T-cell (primary cell): ENCODE measurements around the gene AGPAT2. TPM values are rescaled to one million over a fixed set of nuclear protein-coding genes. Genes with fewer than 3 reads are reported as not detected.

ENCODE experiments used
- ATAC-seq, 4 experiments: fragments of 200-7000 bp in 3 of 4; fragments of 150-1000 bp in 1 of 4; cut with Tn5 transposase; replicated peaks in 1 of 4; 1 replicate in 3 of 4; 2 replicates in 1 of 4; pipeline ENCODE4 v1.10.0; 2021; ENCODE audit warnings: moderate library complexity in 3 of 4, mild to moderate bottlenecking in 2 of 4, moderate number of reproducible peaks in 1 of 4
- CTCF ChIA-PET, 2 donors: fragments of 300-600 bp; sonication (Branson Sonifier 250); formaldehyde crosslinking; loops; one replicate each; lab custom pipeline; 2022; ENCODE audit warnings: antibody characterized with exemption in 2 of 2; lab: Charles Lee
- POLR2A ChIA-PET, 2 donors: fragments of 300-600 bp; sonication (Branson Sonifier 250); formaldehyde crosslinking; loops; one replicate each; lab custom pipeline; 2022; ENCODE audit warnings: antibody characterized with exemption in 2 of 2; lab: Charles Lee
- DNase-seq, 35 experiments: peaks; one replicate each; pipeline versions ENCODE4 v3.0.0 to v3.0.0-alpha.2; 2013 to 2023
- H3K27ac ChIP-seq: one replicate; pipeline ENCODE4 v1.5.1; 2013; ENCODE audit warnings: low read length
- H3K27me3 ChIP-seq, 2 experiments: replicated peaks in 1 of 2; 1 replicate in 1 of 2; 2 replicates in 1 of 2; pipeline versions ENCODE4 v1.6.1 to v1.7.0; 2013; ENCODE audit warnings: low read length in 1 of 2, mixed read lengths in 1 of 2; ENCODE audit not compliant: control insufficient read depth in 2 of 2, insufficient read depth in 2 of 2; ENCODE audit errors: extremely low read depth in 1 of 2
- H3K36me3 ChIP-seq, 2 donors: 1 replicate in 1 of 2; 2 replicates in 1 of 2; pipeline versions ENCODE4 v1.6.1 to v1.7.0; 2013; ENCODE audit warnings: low read length in 1 of 2; ENCODE audit not compliant: control insufficient read depth in 2 of 2, insufficient read depth in 1 of 2; ENCODE audit errors: extremely low read depth in 1 of 2
- H3K4me1 ChIP-seq, 2 experiments: 1 replicate in 1 of 2; 2 replicates in 1 of 2; pipeline versions ENCODE4 v1.6.1 to v1.7.0; 2013; ENCODE audit warnings: low read length in 2 of 2, mixed read lengths in 1 of 2; ENCODE audit not compliant: insufficient read depth in 2 of 2, control insufficient read depth in 1 of 2; ENCODE audit errors: extremely low read depth in 1 of 2
- H3K4me3 ChIP-seq, 2 donors: 1 replicate in 1 of 2; 2 replicates in 1 of 2; pipeline versions ENCODE4 v1.5.1 to v1.7.0; 2013; ENCODE audit warnings: mild to moderate bottlenecking in 2 of 2, low read length in 1 of 2, moderate library complexity in 1 of 2; ENCODE audit not compliant: control insufficient read depth in 1 of 2; ENCODE audit errors: extremely low read depth in 1 of 2
- H3K9me3 ChIP-seq: 2 replicates; pipeline ENCODE4 v1.7.0; 2013
- H3K27ac Mint-ChIP-seq, 2 donors: one replicate each; pipeline ENCODE4 v1.8.0; 2020 to 2021; ENCODE audit warnings: mild to moderate bottlenecking in 2 of 2, mixed read lengths in 2 of 2
- H3K27me3 Mint-ChIP-seq, 2 donors: one replicate each; pipeline ENCODE4 v1.8.0; 2021 to 2022; ENCODE audit warnings: mixed read lengths in 2 of 2
- H3K36me3 Mint-ChIP-seq: one replicate; pipeline ENCODE4 v1.8.0; 2021; ENCODE audit warnings: mixed read lengths
- H3K4me1 Mint-ChIP-seq, 3 donors: one replicate each; pipeline ENCODE4 v1.8.0; 2020 to 2022; ENCODE audit warnings: mixed read lengths in 3 of 3, mild to moderate bottlenecking in 1 of 3
- H3K4me3 Mint-ChIP-seq, 3 donors: one replicate each; pipeline ENCODE4 v1.8.0; 2020 to 2022; ENCODE audit warnings: mild to moderate bottlenecking in 3 of 3, mixed read lengths in 3 of 3, moderate library complexity in 3 of 3
- H3K9me3 Mint-ChIP-seq, 3 donors: one replicate each; pipeline ENCODE4 v1.8.0; 2020 to 2022; ENCODE audit warnings: mixed read lengths in 3 of 3
- WGBS: methylation state at CpG from one replicate; pipeline ENCODE4 v1.1.5; 2013; ENCODE audit warnings: missing lambda C conversion rate; ENCODE audit not compliant: insufficient coverage; 5-methylcytosine and 5-hydroxymethylcytosine counted together
- total RNA-seq, 35 experiments: library from RNA in 6 of 35; stranded (reverse) in 6 of 35; fragments of 120-200 nt in 1 of 35; gene quantifications; one replicate each; pipeline versions ENCODE4 v1.2.1 to v1.2.4 and lab custom pipeline; 2013 to 2026

The AGPAT2 gene
- total RNA-seq, 5 donors from 2014 or later (not counting 1 experiment from before 2014, with no cell fraction given) = 6.5 to 13.0 (median 12.1) TPM

GRCh38 chr9:136684799-136685198 lies 2.5 kb downstream of the AGPAT2 start:
- H3K4me1 Mint-ChIP-seq = peaks cover 2 to 8% (median 6%) of the 10 kb centered on the region in 3 donors
- H3K36me3 ChIP-seq = no peaks in the 10 kb centered on the region
- ChIA-PET POLR2A (no interaction called here), CTCF (no interaction called here)
- H3K4me1 ChIP-seq = peaks cover 0 to 20% of the 10 kb centered on the region in 2 experiments
- H3K36me3 Mint-ChIP-seq = no peaks in the 10 kb centered on the region
- no peak overlapping the region for H3K4me3 Mint-ChIP-seq
- 96% methylated on average over 8 of the region's 15 CpGs for WGBS
- ATAC-seq (no peak), DNase-seq (no peak)
- no peak overlapping the region for H3K27ac ChIP-seq
- no peaks in the 10 kb centered on the region for H3K9me3 Mint-ChIP-seq
- peaks cover 0 to 3% of the 10 kb centered on the region in 2 donors for H3K27me3 Mint-ChIP-seq
- peaks cover 0 to 4% of the 10 kb centered on the region in 2 experiments for H3K27me3 ChIP-seq
- H3K4me3 ChIP-seq = no peak overlapping the region
- no peaks in the 10 kb centered on the region for H3K9me3 ChIP-seq
- no peak overlapping the region for H3K27ac Mint-ChIP-seq

- CTCF ChIA-PET = no interaction called here
Observed at GRCh38 chr9:136684339-136684738, 2.9 kb downstream of the AGPAT2 start.

DNA sequence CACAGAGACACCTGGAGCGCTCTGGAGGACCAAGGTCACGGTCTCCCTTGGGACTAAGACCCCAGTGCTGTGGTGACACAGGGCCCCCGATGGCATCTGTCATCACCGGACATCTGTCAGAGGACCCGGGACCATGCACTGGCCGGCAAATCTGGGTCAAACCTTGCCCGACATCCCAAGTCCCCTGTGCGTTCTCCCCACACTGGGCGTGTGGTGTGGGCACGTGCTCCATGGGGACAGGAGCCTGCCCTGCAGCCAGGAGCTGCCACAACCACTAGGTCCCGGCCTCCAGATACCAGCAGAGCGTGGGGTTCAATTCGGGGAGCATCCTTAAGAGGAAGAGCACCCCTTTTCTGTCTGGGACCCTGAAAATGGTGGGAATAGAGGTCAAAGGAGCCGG lies 3.5 kb downstream of the AGPAT2 start:
- no peak overlapping the region for H3K27ac Mint-ChIP-seq

More at GRCh38 chr9:136684339-136684738, 2.9 kb downstream of the AGPAT2 start:
- DNase-seq (no peak), ATAC-seq (no peak)
- POLR2A ChIA-PET = no interaction called here
- no peaks in the 10 kb centered on the region for H3K27me3 Mint-ChIP-seq
- no peak overlapping the region for H3K27ac Mint-ChIP-seq
- Histone ChIP-seq H3K9me3 (no peaks in the 10 kb centered on the region), H3K27me3 (peaks cover 0 to 4% of the 10 kb centered on the region in 2 experiments), H3K27ac (no peak overlapping the region), H3K36me3 (no peaks in the 10 kb centered on the region), H3K4me3 (no peak overlapping the region), H3K4me1 (peaks cover 0 to 20% of the 10 kb centered on the region in 2 experiments)
- no peaks in the 10 kb centered on the region for H3K36me3 Mint-ChIP-seq
- H3K4me1 Mint-ChIP-seq = peaks cover 2 to 8% (median 6%) of the 10 kb centered on the region in 3 donors
- H3K9me3 Mint-ChIP-seq = no peaks in the 10 kb centered on the region
- H3K4me3 Mint-ChIP-seq = no peak overlapping the region
- 96% methylated on average over 12 of the region's 15 CpGs for WGBS

GRCh38 chr9:136683173-136683745 lies 4.0 kb downstream of the AGPAT2 start:
- H3K27ac ChIP-seq = no peak overlapping the region
- H3K4me1 ChIP-seq = peaks cover 0 to 20% of the 10 kb centered on the region in 2 experiments
- Mint-ChIP-seq H3K27ac (no peak overlapping the region), H3K27me3 (no peaks in the 10 kb centered on the region), H3K4me3 (no peak overlapping the region), H3K4me1 (peaks cover 2 to 7% (median 6%) of the 10 kb centered on the region in 3 donors), H3K9me3 (no peaks in the 10 kb centered on the region), H3K36me3 (no peaks in the 10 kb centered on the region)
- ChIA-PET CTCF (interaction anchor here in 1 of 2 donors (1.0 kb wide), 1 partner anchor 12 kb away, joined by 3 read pairs; no protein-coding TSS in a partner anchor), POLR2A (no interaction called here)
- ATAC-seq (no peak), DNase-seq (no peak)
- no peaks in the 10 kb centered on the region for H3K36me3 ChIP-seq
- peaks cover 0 to 2% of the 10 kb centered on the region in 2 experiments for H3K27me3 ChIP-seq
- H3K4me3 ChIP-seq = no peak overlapping the region
- H3K9me3 ChIP-seq = no peaks in the 10 kb centered on the region
- WGBS = 88% methylated on average over 8 of the region's 16 CpGs

More for the DNA sequence above, 3.5 kb downstream of the AGPAT2 start:
- Mint-ChIP-seq H3K9me3 (no peaks in the 10 kb centered on the region), H3K27me3 (no peaks in the 10 kb centered on the region), H3K4me3 (no peak overlapping the region), H3K36me3 (no peaks in the 10 kb centered on the region), H3K4me1 (peaks cover 2 to 7% (median 6%) of the 10 kb centered on the region in 3 donors)
- H3K4me3 ChIP-seq = no peak overlapping the region
- 97% methylated on average over 14 of the region's 14 CpGs for WGBS
- peaks cover 0 to 20% of the 10 kb centered on the region in 2 experiments for H3K4me1 ChIP-seq
- CTCF ChIA-PET = interaction anchor here in 1 of 2 donors (1.0 kb wide), 1 partner anchor 12 kb away, joined by 3 read pairs; no protein-coding TSS in a partner anchor
- POLR2A ChIA-PET = no interaction called here
- ATAC-seq (no peak), DNase-seq (no peak)
- H3K9me3 ChIP-seq = no peaks in the 10 kb centered on the region
- no peak overlapping the region for H3K27ac ChIP-seq
- H3K36me3 ChIP-seq = no peaks in the 10 kb centered on the region
- peaks cover 0 to 4% of the 10 kb centered on the region in 2 experiments for H3K27me3 ChIP-seq

DNA sequence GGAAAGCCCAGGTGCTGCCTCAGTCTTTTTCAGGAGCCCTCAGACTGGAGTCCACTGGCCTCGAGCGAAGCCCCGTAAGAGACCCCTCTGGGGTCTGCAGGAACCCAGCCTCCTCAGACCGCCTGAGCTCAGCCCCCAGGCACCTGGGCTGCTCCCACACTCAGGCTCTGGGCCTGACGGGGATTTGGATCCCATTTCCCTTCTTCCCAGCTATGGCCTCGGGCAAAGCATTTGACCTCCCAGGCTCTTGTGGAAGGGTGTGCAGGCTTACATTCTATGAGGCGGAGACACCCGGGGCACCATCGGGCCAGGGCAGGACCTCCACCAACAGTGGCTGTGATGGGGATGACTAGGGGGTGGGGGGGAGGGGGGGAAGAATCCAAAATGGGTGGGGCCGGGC lies 4.5 kb downstream of the AGPAT2 start:
- Mint-ChIP-seq H3K27ac (no peak overlapping the region), H3K9me3 (no peaks in the 10 kb centered on the region), H3K4me1 (peaks cover 2 to 7% (median 6%) of the 10 kb centered on the region in 3 donors), H3K4me3 (no peak overlapping the region), H3K27me3 (no peaks in the 10 kb centered on the region), H3K36me3 (no peaks in the 10 kb centered on the region)
- Histone ChIP-seq H3K27me3 (no peaks in the 10 kb centered on the region), H3K27ac (no peak overlapping the region), H3K9me3 (no peaks in the 10 kb centered on the region), H3K36me3 (no peaks in the 10 kb centered on the region), H3K4me1 (peaks cover 0 to 16% of the 10 kb centered on the region in 2 experiments), H3K4me3 (no peak overlapping the region)
- POLR2A ChIA-PET = no interaction called here
- CTCF ChIA-PET = interaction anchor here in 1 of 2 donors (1.0 kb wide), 1 partner anchor 11 kb away, joined by 3 read pairs; no protein-coding TSS in a partner anchor
- 95% methylated on average over 4 of the region's 10 CpGs for WGBS
- DNase-seq (no peak), ATAC-seq (no peak)

DNA sequence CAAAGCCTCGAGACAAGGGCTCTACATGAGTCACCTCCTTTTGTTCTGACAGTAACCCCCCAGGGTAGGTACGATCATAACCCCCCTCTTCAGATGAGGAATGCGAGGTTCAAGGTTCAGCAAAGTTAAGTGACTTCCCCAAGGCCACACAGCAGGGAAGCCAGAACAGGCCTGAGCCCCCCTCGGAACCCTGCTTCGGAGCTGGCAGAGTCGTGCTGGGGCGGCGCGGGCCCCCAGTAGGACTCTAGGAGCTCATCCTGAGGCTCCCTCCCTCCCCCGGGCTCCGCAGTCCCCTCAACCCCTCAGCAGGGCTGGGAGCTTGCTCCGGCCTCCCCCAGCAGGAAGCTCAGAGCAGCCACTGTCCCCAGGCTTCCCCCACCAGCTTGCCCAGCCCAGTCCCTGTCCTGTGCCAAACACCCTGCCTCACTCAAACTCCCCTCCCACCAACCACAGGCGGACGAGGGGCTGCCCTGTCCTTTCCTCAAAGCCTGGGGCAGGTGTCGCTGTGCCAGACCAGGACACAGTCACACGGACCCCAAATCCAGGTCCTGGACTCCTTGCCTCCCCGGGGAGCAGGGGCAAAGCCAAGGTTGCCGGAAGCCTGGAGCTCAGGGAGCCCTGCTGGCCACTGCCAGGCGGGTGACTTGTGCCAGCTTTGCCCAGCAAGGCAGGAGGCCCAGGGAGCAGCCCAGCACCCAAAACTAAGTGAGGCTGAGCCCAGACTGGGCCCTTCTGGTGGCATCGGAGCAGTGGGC lies 5.1 kb downstream of the AGPAT2 start:
- H3K36me3 ChIP-seq = no peaks in the 10 kb centered on the region
- H3K27me3 ChIP-seq = no peaks in the 10 kb centered on the region
- H3K27ac ChIP-seq = no peak overlapping the region
- peaks cover 2 to 7% (median 6%) of the 10 kb centered on the region in 3 donors for H3K4me1 Mint-ChIP-seq
- no peak overlapping the region for H3K4me3 ChIP-seq
- H3K4me1 ChIP-seq = peaks cover 0 to 14% of the 10 kb centered on the region in 2 experiments
- ATAC-seq (no peak), DNase-seq (no peak)
- no peaks in the 10 kb centered on the region for H3K9me3 ChIP-seq
- no peaks in the 10 kb centered on the region for H3K9me3 Mint-ChIP-seq
- no peak overlapping the region for H3K27ac Mint-ChIP-seq
- 88% methylated on average over 15 of the region's 20 CpGs for WGBS
- CTCF ChIA-PET = no interaction called here
- POLR2A ChIA-PET = no interaction called here
- H3K4me3 Mint-ChIP-seq = no peak overlapping the region
- H3K36me3 Mint-ChIP-seq = no peaks in the 10 kb centered on the region
- H3K27me3 Mint-ChIP-seq = no peaks in the 10 kb centered on the region
